Epithelial cell of esophagus (primary cell): ENCODE results near the gene ZCCHC14.
"Not testable (repeated sequence)": the region's sequence is repeated elsewhere in the genome, so short reads cannot be mapped to it uniquely, and the experiment has no call there.

ENCODE experiments used
- DNase-seq: peaks from one replicate; pipeline ENCODE4 v3.0.0; 2010; ENCODE audit warnings: low read depth
- H3K4me3 ChIP-seq: 2 replicates; pipeline ENCODE4 v1.5.1; 2011; ENCODE audit warnings: mild to moderate bottlenecking, low read length, control low read depth
- TF ChIP-seq, protein P1 (sequence below): IDR thresholded peaks from 2 replicates; pipeline ENCODE4 v1.5.1; 2011; ENCODE audit warnings: low read depth, mild to moderate bottlenecking, low read length, control low read depth, inconsistent platforms; ENCODE audit not compliant: insufficient read depth; ENCODE audit errors: missing control alignments

ZCCHC14 gene

GRCh38 chr16:87380881-87381280, 111.9 kb downstream of the ZCCHC14 start:
- H3K4me3 ChIP-seq: no peak overlapping the region
- DNase-seq: no peak
- TF ChIP-seq, protein P1, sequence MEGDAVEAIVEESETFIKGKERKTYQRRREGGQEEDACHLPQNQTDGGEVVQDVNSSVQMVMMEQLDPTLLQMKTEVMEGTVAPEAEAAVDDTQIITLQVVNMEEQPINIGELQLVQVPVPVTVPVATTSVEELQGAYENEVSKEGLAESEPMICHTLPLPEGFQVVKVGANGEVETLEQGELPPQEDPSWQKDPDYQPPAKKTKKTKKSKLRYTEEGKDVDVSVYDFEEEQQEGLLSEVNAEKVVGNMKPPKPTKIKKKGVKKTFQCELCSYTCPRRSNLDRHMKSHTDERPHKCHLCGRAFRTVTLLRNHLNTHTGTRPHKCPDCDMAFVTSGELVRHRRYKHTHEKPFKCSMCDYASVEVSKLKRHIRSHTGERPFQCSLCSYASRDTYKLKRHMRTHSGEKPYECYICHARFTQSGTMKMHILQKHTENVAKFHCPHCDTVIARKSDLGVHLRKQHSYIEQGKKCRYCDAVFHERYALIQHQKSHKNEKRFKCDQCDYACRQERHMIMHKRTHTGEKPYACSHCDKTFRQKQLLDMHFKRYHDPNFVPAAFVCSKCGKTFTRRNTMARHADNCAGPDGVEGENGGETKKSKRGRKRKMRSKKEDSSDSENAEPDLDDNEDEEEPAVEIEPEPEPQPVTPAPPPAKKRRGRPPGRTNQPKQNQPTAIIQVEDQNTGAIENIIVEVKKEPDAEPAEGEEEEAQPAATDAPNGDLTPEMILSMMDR: no peak

- TF ChIP-seq, protein P1: no peak
- no peak for DNase-seq
- no peak overlapping the region for H3K4me3 ChIP-seq
Observed at GRCh38 chr16:87380403-87380802, 112.4 kb downstream of the ZCCHC14 start.

DNA sequence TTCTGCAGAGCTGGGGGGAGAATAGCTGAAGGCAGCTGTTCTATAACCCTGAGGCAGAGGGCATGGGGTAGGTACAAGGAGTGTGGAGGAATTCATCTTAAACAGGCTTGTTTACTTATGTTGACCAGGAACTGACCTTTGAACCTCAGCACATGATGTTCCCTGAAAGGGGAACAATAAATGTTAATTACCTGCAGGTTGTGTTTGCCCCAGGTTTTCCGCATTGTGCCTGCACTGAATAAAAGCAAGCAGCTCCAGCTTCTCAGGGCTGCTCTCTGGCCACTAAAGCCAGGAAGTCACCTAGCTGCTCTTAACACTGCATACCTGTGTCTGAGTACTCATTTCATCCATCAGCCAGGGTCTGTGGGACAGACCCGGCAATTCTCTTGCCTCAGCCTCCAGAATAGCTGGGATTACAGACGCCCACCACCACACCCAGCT, 113.5 kb downstream of the ZCCHC14 start:
- not testable (repeated sequence) for DNase-seq, H3K4me3 ChIP-seq

- DNase-seq: no peak
- TF ChIP-seq, protein P1: no peak
- no peak overlapping the region for H3K4me3 ChIP-seq
Observed at GRCh38 chr16:87376660-87377059, 116.2 kb downstream of the ZCCHC14 start.

- TF ChIP-seq, protein P1: no peak
- peak overlapping the region; percentile 26 for H3K4me3 ChIP-seq
- peak; percentile 79 for DNase-seq
Observed at GRCh38 chr16:87375426-87376135, 117.2 kb downstream of the ZCCHC14 start.

- no peak for DNase-seq
- no peak overlapping the region for H3K4me3 ChIP-seq
- TF ChIP-seq, protein P1: no peak
Observed at GRCh38 chr16:87374313-87374712, 118.5 kb downstream of the ZCCHC14 start.

- TF ChIP-seq, protein P1: no peak
Observed at GRCh38 chr16:87372305-87372704, 120.5 kb downstream of the ZCCHC14 start.

More at GRCh38 chr16:87372305-87372704, 120.5 kb downstream of the ZCCHC14 start:
- DNase-seq: no peak
- no peak overlapping the region for H3K4me3 ChIP-seq
